Activated naive CD8-positive, alpha-beta T cell treated with anti-CD3 and anti-CD28 coated beads for 36 hours (primary cell): ENCODE results near the gene TRANK1. TPM values are rescaled to one million over a fixed set of nuclear protein-coding genes. Genes with fewer than 3 reads are reported as not detected.

ENCODE experiments used
- DNase-seq: peaks from one replicate; pipeline ENCODE4 v3.0.0; 2021
- H3K27ac Mint-ChIP-seq: one replicate; pipeline ENCODE4 v1.8.0; 2022; ENCODE audit warnings: mild to moderate bottlenecking, moderate library complexity, mixed read lengths
- H3K27me3 Mint-ChIP-seq: one replicate; pipeline ENCODE4 v1.8.0; 2022; ENCODE audit warnings: mild to moderate bottlenecking, mixed read lengths
- H3K36me3 Mint-ChIP-seq: one replicate; pipeline ENCODE4 v1.8.0; 2021; ENCODE audit warnings: mild to moderate bottlenecking, mixed read lengths
- H3K4me1 Mint-ChIP-seq: one replicate; pipeline ENCODE4 v1.8.0; 2021; ENCODE audit warnings: mixed read lengths
- H3K4me3 Mint-ChIP-seq: one replicate; pipeline ENCODE4 v1.8.0; 2022; ENCODE audit warnings: mild to moderate bottlenecking, moderate library complexity, mixed read lengths
- H3K9me3 Mint-ChIP-seq: one replicate; pipeline ENCODE4 v1.8.0; 2022; ENCODE audit warnings: mixed read lengths
- total RNA-seq, 2 experiments: library from RNA; stranded (reverse); gene quantifications; one replicate each; pipeline ENCODE4 v1.2.3, GENCODE V29; 2021

TRANK1 gene
- total RNA-seq: 10 to 100 TPM; 17.2 to 20.7 TPM

- H3K9me3 Mint-ChIP-seq: peaks cover 21% of the 10 kb centered on the region
- DNase-seq: peak; percentile 84
- H3K4me1 Mint-ChIP-seq: peaks cover 19% of the 10 kb centered on the region
- peaks cover 18% of the 10 kb centered on the region for H3K36me3 Mint-ChIP-seq
- H3K4me3 Mint-ChIP-seq: peak within 1 kb of the TSS; percentile 74
- no peaks in the 10 kb centered on the region for H3K27me3 Mint-ChIP-seq
- peak within 1 kb of the TSS; percentile 71 for H3K27ac Mint-ChIP-seq
Measured at GRCh38 chr3:36944641-36945270, at the start of gene TRANK1. TSS of gene TRANK1 (minus strand) at chr3:36945054. CDS start at chr3:36944809, 245 bp downstream.

GRCh38 chr3:36993326-36994283 lies 48.8 kb upstream of the TRANK1 start, which contains the start of gene MLH1:
TSS of gene MLH1 (plus strand) at chr3:36993518. CDS start at chr3:36993548, 30 bp downstream.
- Mint-ChIP-seq H3K36me3 (peaks cover 51% of the 10 kb centered on the region), H3K9me3 (peaks cover 2% of the 10 kb centered on the region), H3K4me3 (no peak within 1 kb of the TSS), H3K27me3 (no peaks in the 10 kb centered on the region), H3K4me1 (peaks cover 41% of the 10 kb centered on the region), H3K27ac (no peak within 1 kb of the TSS)
- peak; percentile 91 for DNase-seq

GRCh38 chr3:36992806-36993325 lies 48.0 kb upstream of the TRANK1 start, which contains the start of gene EPM2AIP1:
TSS of gene EPM2AIP1 (minus strand) at chr3:36993131. CDS start at chr3:36993077, 54 bp downstream.
- Mint-ChIP-seq H3K4me1 (peaks cover 46% of the 10 kb centered on the region), H3K36me3 (peaks cover 51% of the 10 kb centered on the region), H3K9me3 (no peaks in the 10 kb centered on the region), H3K4me3 (no peak within 1 kb of the TSS), H3K27me3 (no peaks in the 10 kb centered on the region), H3K27ac (no peak within 1 kb of the TSS)
- peak; percentile 97 for DNase-seq

GRCh38 chr3:36991923-36992805 lies 47.3 kb upstream of the TRANK1 start:
- no peak overlapping the region for H3K4me3 Mint-ChIP-seq
- peak; percentile 14 for DNase-seq
- peaks cover 46% of the 10 kb centered on the region for H3K4me1 Mint-ChIP-seq
- H3K27ac Mint-ChIP-seq: no peak overlapping the region
- no peaks in the 10 kb centered on the region for H3K9me3 Mint-ChIP-seq
- peaks cover 50% of the 10 kb centered on the region for H3K36me3 Mint-ChIP-seq
- H3K27me3 Mint-ChIP-seq: no peaks in the 10 kb centered on the region

GRCh38 chr3:36991147-36991546 lies 46.3 kb upstream of the TRANK1 start:
- no peak for DNase-seq
- Mint-ChIP-seq H3K27me3 (no peaks in the 10 kb centered on the region), H3K36me3 (peaks cover 41% of the 10 kb centered on the region), H3K27ac (no peak overlapping the region), H3K4me3 (no peak overlapping the region), H3K9me3 (no peaks in the 10 kb centered on the region), H3K4me1 (peaks cover 37% of the 10 kb centered on the region)

- H3K4me3 Mint-ChIP-seq: peak overlapping the region; percentile 66
- H3K27ac Mint-ChIP-seq: no peak overlapping the region
- DNase-seq: no peak
- H3K4me1 Mint-ChIP-seq: peaks cover 37% of the 10 kb centered on the region
- H3K36me3 Mint-ChIP-seq: peaks cover 44% of the 10 kb centered on the region
- no peaks in the 10 kb centered on the region for H3K9me3 Mint-ChIP-seq
- no peaks in the 10 kb centered on the region for H3K27me3 Mint-ChIP-seq
Measured at GRCh38 chr3:36989568-36989967, 44.7 kb upstream of the TRANK1 start.

- Mint-ChIP-seq H3K36me3 (peaks cover 49% of the 10 kb centered on the region), H3K4me3 (peak overlapping the region; percentile 66), H3K4me1 (peaks cover 33% of the 10 kb centered on the region), H3K27me3 (no peaks in the 10 kb centered on the region), H3K9me3 (no peaks in the 10 kb centered on the region), H3K27ac (peak overlapping the region; percentile 2)
- no peak for DNase-seq
Measured at GRCh38 chr3:36989005-36989404, 44.2 kb upstream of the TRANK1 start.

GRCh38 chr3:36988356-36988755 lies 43.5 kb upstream of the TRANK1 start:
- Mint-ChIP-seq H3K4me1 (peaks cover 33% of the 10 kb centered on the region), H3K27ac (peak overlapping the region; percentile 23), H3K9me3 (no peaks in the 10 kb centered on the region), H3K27me3 (no peaks in the 10 kb centered on the region), H3K36me3 (peaks cover 55% of the 10 kb centered on the region), H3K4me3 (peak overlapping the region; percentile 6)
- no peak for DNase-seq

GRCh38 chr3:36981006-36981405 lies 36.2 kb upstream of the TRANK1 start:
- Mint-ChIP-seq H3K4me1 (no peaks in the 10 kb centered on the region), H3K36me3 (peaks cover 63% of the 10 kb centered on the region), H3K27ac (no peak overlapping the region), H3K27me3 (no peaks in the 10 kb centered on the region), H3K9me3 (peaks cover 19% of the 10 kb centered on the region), H3K4me3 (no peak overlapping the region)
- DNase-seq: no peak

GRCh38 chr3:36973139-36973538 lies 28.3 kb upstream of the TRANK1 start:
- DNase-seq: no peak
- Mint-ChIP-seq H3K4me3 (no peak overlapping the region), H3K27me3 (no peaks in the 10 kb centered on the region), H3K9me3 (no peaks in the 10 kb centered on the region), H3K27ac (no peak overlapping the region), H3K36me3 (peaks cover 12% of the 10 kb centered on the region), H3K4me1 (peaks cover 15% of the 10 kb centered on the region)

GRCh38 chr3:36972163-36972562 lies 27.3 kb upstream of the TRANK1 start:
- Mint-ChIP-seq H3K36me3 (peaks cover 8% of the 10 kb centered on the region), H3K27me3 (no peaks in the 10 kb centered on the region), H3K27ac (no peak overlapping the region), H3K4me1 (peaks cover 15% of the 10 kb centered on the region), H3K9me3 (no peaks in the 10 kb centered on the region), H3K4me3 (no peak overlapping the region)
- no peak for DNase-seq

- H3K27ac Mint-ChIP-seq: no peak overlapping the region
- no peak overlapping the region for H3K4me3 Mint-ChIP-seq
- DNase-seq: peak; percentile 35
Measured at GRCh38 chr3:36969540-36970432, 24.9 kb upstream of the TRANK1 start.

GRCh38 chr3:36969085-36969484 lies 24.2 kb upstream of the TRANK1 start:
- Mint-ChIP-seq H3K27me3 (no peaks in the 10 kb centered on the region), H3K4me1 (peaks cover 15% of the 10 kb centered on the region)

More at GRCh38 chr3:36969540-36970432, 24.9 kb upstream of the TRANK1 start:
- Mint-ChIP-seq H3K27me3 (no peaks in the 10 kb centered on the region), H3K4me1 (peaks cover 15% of the 10 kb centered on the region), H3K36me3 (peaks cover 3% of the 10 kb centered on the region), H3K9me3 (no peaks in the 10 kb centered on the region)

More at GRCh38 chr3:36969085-36969484, 24.2 kb upstream of the TRANK1 start:
- Mint-ChIP-seq H3K27ac (no peak overlapping the region), H3K9me3 (no peaks in the 10 kb centered on the region), H3K36me3 (peaks cover 2% of the 10 kb centered on the region), H3K4me3 (no peak overlapping the region)
- DNase-seq: no peak
